Loucy (cell line): ENCODE results near the gene TAF3.

Experiments used
- H2AFZ ChIP-seq: fragments of 200-600 bp; sonication (generic); 2 replicates; pipeline ENCODE4 v1.6.0; 2016; ENCODE audit warnings: antibody characterized with exemption, mild to moderate bottlenecking, low read length, moderate library complexity
- H3F3A ChIP-seq: fragments of 200-600 bp; 2 replicates; pipeline ENCODE4 v1.6.0; 2016; ENCODE audit warnings: antibody characterized with exemption, low read depth, mild to moderate bottlenecking
- H3K27me3 ChIP-seq: fragments of 200-600 bp; sonication (generic); 2 replicates; pipeline ENCODE4 v1.6.1; 2014; ENCODE audit warnings: low read length, mild to moderate bottlenecking; ENCODE audit not compliant: insufficient read depth, poor library complexity, severe bottlenecking
- H3K36me3 ChIP-seq: fragments of 200-600 bp; sonication (generic); 2 replicates; pipeline ENCODE4 v1.6.1; 2016; ENCODE audit warnings: low read length; ENCODE audit not compliant: insufficient read depth
- H3K4me1 ChIP-seq: fragments of 200-600 bp; sonication (generic); 2 replicates; pipeline ENCODE4 v1.5.1; 2014; ENCODE audit warnings: low read length, mild to moderate bottlenecking; ENCODE audit not compliant: insufficient read depth, poor library complexity, severe bottlenecking
- H3K4me2 ChIP-seq: fragments of 200-600 bp; sonication (generic); 2 replicates; pipeline ENCODE4 v1.6.0; 2014; ENCODE audit warnings: antibody characterized with exemption, low read length, low read depth, mild to moderate bottlenecking; ENCODE audit not compliant: poor library complexity, severe bottlenecking
- H3K4me3 ChIP-seq: fragments of 200-600 bp; sonication (generic); 2 replicates; pipeline ENCODE4 v1.5.1; 2014; ENCODE audit warnings: low read length, mild to moderate bottlenecking, mixed read lengths; ENCODE audit not compliant: poor library complexity, severe bottlenecking
- H3K79me2 ChIP-seq: fragments of 200-600 bp; sonication (generic); 2 replicates; pipeline ENCODE4 v1.6.1; 2014; ENCODE audit warnings: low read length; ENCODE audit not compliant: insufficient read depth
- H3K9ac ChIP-seq: fragments of 200-600 bp; sonication (generic); 2 replicates; pipeline ENCODE4 v1.6.0; 2014; ENCODE audit warnings: mild to moderate bottlenecking, low read depth, low read length, moderate library complexity; ENCODE audit not compliant: poor library complexity, severe bottlenecking
- H3K9me2 ChIP-seq: fragments of 200-600 bp; sonication (generic); replicated peaks from 2 replicates; pipeline ENCODE4 v1.6.1; 2016; ENCODE audit warnings: low read depth, low read length, mixed read lengths
- H3K9me3 ChIP-seq: fragments of 200-600 bp; sonication (generic); 2 replicates; pipeline ENCODE4 v1.6.1; 2014; ENCODE audit warnings: mild to moderate bottlenecking, antibody characterized with exemption, low read length, low read depth; ENCODE audit not compliant: insufficient read depth
- H4K20me1 ChIP-seq: fragments of 200-600 bp; sonication (generic); 2 replicates; pipeline ENCODE4 v1.6.0; 2014; ENCODE audit warnings: antibody characterized with exemption, low read length, mild to moderate bottlenecking; ENCODE audit not compliant: insufficient read depth, poor library complexity, severe bottlenecking
- EZH2phosphoT487 ChIP-seq: fragments of 200-600 bp; IDR thresholded peaks from 2 replicates; pipeline ENCODE4 v1.6.1; 2018; ENCODE audit warnings: antibody characterized with exemption, mild to moderate bottlenecking, moderate library complexity, borderline replicate concordance
- TF ChIP-seq, protein P1 (sequence below): fragments of 200-600 bp; sonication (generic); conservative IDR thresholded peaks from 2 replicates; pipeline ENCODE4 v1.5.1; 2014; ENCODE audit warnings: mild to moderate bottlenecking, antibody characterized with exemption, low read length

Gene TAF3

GRCh38 chr10:7915923-7916536 lies 97.7 kb downstream of the TAF3 start:
- Histone ChIP-seq H3F3A (no peaks in the 10 kb centered on the region), H3K27me3 (no peaks in the 10 kb centered on the region), H3K9me2 (no peaks in the 10 kb centered on the region), H2AFZ (no peak overlapping the region), H3K9ac (no peak overlapping the region), H3K4me2 (no peak overlapping the region), H3K4me3 (no peak overlapping the region), H4K20me1 (no peaks in the 10 kb centered on the region), H3K4me1 (no peaks in the 10 kb centered on the region), H3K9me3 (no peaks in the 10 kb centered on the region), H3K79me2 (peaks cover 22% of the 10 kb centered on the region; the same call in 1 of the 2 replicates), H3K36me3 (no peaks in the 10 kb centered on the region)
- TF ChIP-seq, protein P1, sequence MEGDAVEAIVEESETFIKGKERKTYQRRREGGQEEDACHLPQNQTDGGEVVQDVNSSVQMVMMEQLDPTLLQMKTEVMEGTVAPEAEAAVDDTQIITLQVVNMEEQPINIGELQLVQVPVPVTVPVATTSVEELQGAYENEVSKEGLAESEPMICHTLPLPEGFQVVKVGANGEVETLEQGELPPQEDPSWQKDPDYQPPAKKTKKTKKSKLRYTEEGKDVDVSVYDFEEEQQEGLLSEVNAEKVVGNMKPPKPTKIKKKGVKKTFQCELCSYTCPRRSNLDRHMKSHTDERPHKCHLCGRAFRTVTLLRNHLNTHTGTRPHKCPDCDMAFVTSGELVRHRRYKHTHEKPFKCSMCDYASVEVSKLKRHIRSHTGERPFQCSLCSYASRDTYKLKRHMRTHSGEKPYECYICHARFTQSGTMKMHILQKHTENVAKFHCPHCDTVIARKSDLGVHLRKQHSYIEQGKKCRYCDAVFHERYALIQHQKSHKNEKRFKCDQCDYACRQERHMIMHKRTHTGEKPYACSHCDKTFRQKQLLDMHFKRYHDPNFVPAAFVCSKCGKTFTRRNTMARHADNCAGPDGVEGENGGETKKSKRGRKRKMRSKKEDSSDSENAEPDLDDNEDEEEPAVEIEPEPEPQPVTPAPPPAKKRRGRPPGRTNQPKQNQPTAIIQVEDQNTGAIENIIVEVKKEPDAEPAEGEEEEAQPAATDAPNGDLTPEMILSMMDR: no peak
- no peak for TF ChIP-seq EZH2phosphoT487

- H2AFZ ChIP-seq: no peak overlapping the region
- H3K79me2 ChIP-seq: peaks cover 33% of the 10 kb centered on the region; the same call in 1 of the 2 replicates
- H3K4me1 ChIP-seq: no peaks in the 10 kb centered on the region
- no peaks in the 10 kb centered on the region for H3K9me3 ChIP-seq
- no peaks in the 10 kb centered on the region for H3K9me2 ChIP-seq
- H3K4me2 ChIP-seq: no peak overlapping the region
- no peak overlapping the region for H3K4me3 ChIP-seq
- H3K9ac ChIP-seq: no peak overlapping the region
- no peaks in the 10 kb centered on the region for H3F3A ChIP-seq
- H3K36me3 ChIP-seq: no peaks in the 10 kb centered on the region
- H4K20me1 ChIP-seq: no peaks in the 10 kb centered on the region
- H3K27me3 ChIP-seq: no peaks in the 10 kb centered on the region
- no peak for TF ChIP-seq EZH2phosphoT487
- TF ChIP-seq, protein P1: no peak
Observed at GRCh38 chr10:7917736-7918135, 99.4 kb downstream of the TAF3 start.

DNA sequence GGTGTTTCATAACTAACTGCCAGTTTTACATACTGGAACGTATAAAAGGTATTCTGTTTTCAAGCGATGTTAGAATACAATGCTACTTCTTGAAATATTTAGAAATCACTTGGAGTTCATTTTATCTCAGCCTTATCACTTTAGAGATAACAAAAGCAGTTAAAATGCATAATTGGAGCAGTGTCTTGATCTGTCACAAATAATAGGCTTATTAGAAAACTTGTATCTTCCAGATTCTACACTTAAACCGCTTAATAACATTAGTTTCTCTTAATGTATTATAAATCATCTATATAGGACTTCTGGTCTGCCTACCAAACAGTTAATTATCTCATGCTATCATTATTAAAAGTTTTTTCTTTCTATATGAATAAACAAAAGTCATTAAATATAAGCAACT lies 104.4 kb downstream of the TAF3 start:
- Histone ChIP-seq H3K36me3 (no peaks in the 10 kb centered on the region), H4K20me1 (no peaks in the 10 kb centered on the region), H3K4me1 (no peaks in the 10 kb centered on the region), H3K9me2 (no peaks in the 10 kb centered on the region), H3K9ac (no peak overlapping the region), H3K9me3 (no peaks in the 10 kb centered on the region), H3F3A (no peaks in the 10 kb centered on the region), H3K4me2 (no peak overlapping the region), H3K79me2 (peaks cover 28% of the 10 kb centered on the region), H2AFZ (no peak overlapping the region), H3K27me3 (no peaks in the 10 kb centered on the region), H3K4me3 (no peak overlapping the region)
- TF ChIP-seq, protein P1: no peak
- TF ChIP-seq EZH2phosphoT487: no peak
